Neural cell (in vitro differentiated cells): ENCODE results near the gene MAP2K6. TPM values are rescaled to one million over a fixed set of nuclear protein-coding genes. Genes with fewer than 3 reads are reported as not detected.

Experiments used
- H2AFZ ChIP-seq: fragments of 200-600, 300-800 bp; sonication (generic), shearing (Covaris generic); 2 replicates; pipeline ENCODE4 v1.6.0; 2014; ENCODE audit warnings: low read depth, mild to moderate bottlenecking, antibody characterized with exemption, low read length, moderate library complexity
- H3F3A ChIP-seq: fragments of 200-600 bp; shearing (Covaris generic); 2 replicates; pipeline ENCODE4 v1.6.1; 2016; ENCODE audit warnings: mild to moderate bottlenecking, moderate library complexity, mixed read lengths, antibody characterized with exemption, low read length; ENCODE audit not compliant: insufficient read depth, poor library complexity, severe bottlenecking
- H3K27ac ChIP-seq: fragments of 200-600, 300-800 bp; sonication (generic), shearing (Covaris generic); 2 replicates; pipeline ENCODE4 v1.5.1; 2014; ENCODE audit warnings: mild to moderate bottlenecking, low read length, moderate library complexity
- H3K27me3 ChIP-seq: fragments of 300-800, 200-600 bp; sonication (generic), shearing (Covaris generic); 2 replicates; pipeline ENCODE4 v1.6.0; 2014; ENCODE audit warnings: mild to moderate bottlenecking, low read depth, low read length, moderate library complexity; ENCODE audit not compliant: insufficient read depth
- H3K36me3 ChIP-seq: fragments of 300-800, 200-600 bp; sonication (generic), shearing (Covaris generic); 2 replicates; pipeline ENCODE4 v1.5.1; 2014; ENCODE audit warnings: mild to moderate bottlenecking, antibody characterized with exemption, low read length, moderate library complexity; ENCODE audit not compliant: insufficient read depth
- H3K4me2 ChIP-seq: fragments of 300-800, 200-600 bp; sonication (generic), shearing (Covaris generic); 2 replicates; pipeline ENCODE4 v1.6.0; 2014; ENCODE audit warnings: mild to moderate bottlenecking, low read length
- H3K4me3 ChIP-seq: fragments of 300-800, 200-600 bp; sonication (generic), shearing (Covaris generic); 2 replicates; pipeline ENCODE4 v1.5.1; 2014; ENCODE audit warnings: mild to moderate bottlenecking, low read length, moderate library complexity
- H3K79me2 ChIP-seq: fragments of 200-600 bp; shearing (Covaris generic); replicated peaks from 2 replicates; pipeline ENCODE4 v1.6.0; 2014; ENCODE audit warnings: mild to moderate bottlenecking, low read length, moderate library complexity; ENCODE audit not compliant: insufficient read depth
- H3K9ac ChIP-seq: fragments of 300-800, 200-600 bp; sonication (generic), shearing (Covaris generic); 2 replicates; pipeline ENCODE4 v1.6.1; 2016; ENCODE audit warnings: mild to moderate bottlenecking, low read length, mixed read lengths
- H3K9me2 ChIP-seq: fragments of 200-600 bp; shearing (Covaris generic); 2 replicates; pipeline ENCODE4 v1.6.1; 2016; ENCODE audit warnings: mild to moderate bottlenecking, low read length, mixed read lengths; ENCODE audit not compliant: insufficient read depth
- H3K9me3 ChIP-seq: fragments of 200-600, 300-800 bp; sonication (generic), shearing (Covaris generic); 2 replicates; pipeline ENCODE4 v1.6.1; 2016; ENCODE audit warnings: mild to moderate bottlenecking, mixed run types, low read length, moderate library complexity, mixed read lengths
- H4K20me1 ChIP-seq: fragments of 200-600 bp; shearing (Covaris generic); 2 replicates; pipeline ENCODE4 v1.6.1; 2016; ENCODE audit warnings: mild to moderate bottlenecking, mixed run types; ENCODE audit not compliant: insufficient read depth
- CTCF ChIP-seq: fragments of 450-650 bp; IDR thresholded peaks from 2 replicates; pipeline ENCODE4 v1.5.1; 2014; ENCODE audit warnings: antibody characterized with exemption, mild to moderate bottlenecking, moderate library complexity; ENCODE audit not compliant: poor library complexity, severe bottlenecking
- EP300 ChIP-seq: fragments of 450-650 bp; conservative IDR thresholded peaks from 2 replicates; pipeline ENCODE4 v1.6.1; 2014; ENCODE audit warnings: antibody characterized with exemption, mild to moderate bottlenecking, moderate library complexity; ENCODE audit not compliant: poor library complexity, severe bottlenecking
- EZH2 ChIP-seq: fragments of 200-600, 300-800 bp; shearing (Covaris generic), sonication (generic); IDR thresholded peaks from 2 replicates; pipeline ENCODE4 v1.6.1; 2014; ENCODE audit warnings: antibody characterized with exemption, low read length, borderline replicate concordance, mild to moderate bottlenecking; ENCODE audit not compliant: insufficient read depth, poor library complexity, severe bottlenecking
- MXI1 ChIP-seq: fragments of 450-650 bp; conservative IDR thresholded peaks from 2 replicates; pipeline ENCODE4 v1.6.1; 2014; ENCODE audit warnings: antibody characterized with exemption, mild to moderate bottlenecking; ENCODE audit not compliant: poor library complexity, severe bottlenecking
- POLR2AphosphoS5 ChIP-seq: IDR thresholded peaks from 2 replicates; pipeline ENCODE4 v1.6.1; 2012
- RAD21 ChIP-seq: fragments of 450-650 bp; conservative IDR thresholded peaks from 2 replicates; pipeline ENCODE4 v1.6.1; 2014; ENCODE audit warnings: antibody characterized with exemption, mild to moderate bottlenecking, moderate library complexity
- REST ChIP-seq: IDR thresholded peaks from 2 replicates; pipeline ENCODE4 v1.6.1; 2012; ENCODE audit warnings: borderline replicate concordance
- SMC3 ChIP-seq: fragments of 450-650 bp; conservative IDR thresholded peaks from 2 replicates; pipeline ENCODE4 v1.6.1; 2014; ENCODE audit warnings: antibody characterized with exemption, mild to moderate bottlenecking, moderate library complexity; ENCODE audit not compliant: poor library complexity
- TAF1 ChIP-seq: IDR thresholded peaks from 2 replicates; pipeline ENCODE4 v1.6.1; 2012; ENCODE audit warnings: low read depth
- polyA plus RNA-seq: library from polyadenylated mRNA; depleted of rRNA; stranded (reverse); fragments of >200 nt; gene quantifications from 2 replicates; pipeline ENCODE4 v1.2.3, GENCODE V29; 2014

The MAP2K6 gene
- polyA plus RNA-seq, 1 donor from 2014 or later, result 10.5 TPM

GRCh38 chr17:69561462-69561861, 147.0 kb downstream of the MAP2K6 start:
- Histone ChIP-seq H3K27me3 (no peaks in the 10 kb centered on the region), H3K9me3 (no peaks in the 10 kb centered on the region), H4K20me1 (no peaks in the 10 kb centered on the region), H3K4me2 (no peak overlapping the region), H2AFZ (no peak overlapping the region), H3K27ac (no peak overlapping the region), H3K4me3 (no peak overlapping the region), H3K79me2 (no peaks in the 10 kb centered on the region), H3K9me2 (no peaks in the 10 kb centered on the region), H3K36me3 (no peaks in the 10 kb centered on the region), H3F3A (no peaks in the 10 kb centered on the region), H3K9ac (no peak overlapping the region)
- no peak for TF ChIP-seq TAF1
- TF ChIP-seq POLR2AphosphoS5, result no peak
- no peak for TF ChIP-seq EZH2
- TF ChIP-seq REST, result no peak

GRCh38 chr17:69565447-69565846, 150.9 kb downstream of the MAP2K6 start:
- TF ChIP-seq RAD21 (no peak), EP300 (no peak), EZH2 (no peak)
- H3F3A ChIP-seq, result no peaks in the 10 kb centered on the region
- H3K9me3 ChIP-seq, result no peaks in the 10 kb centered on the region
- H3K27me3 ChIP-seq, result no peaks in the 10 kb centered on the region
- H2AFZ ChIP-seq, result no peak overlapping the region
- no peaks in the 10 kb centered on the region for H3K79me2 ChIP-seq
- no peaks in the 10 kb centered on the region for H3K36me3 ChIP-seq
- H3K4me2 ChIP-seq, result no peak overlapping the region
- no peak overlapping the region for H3K27ac ChIP-seq
- no peaks in the 10 kb centered on the region for H4K20me1 ChIP-seq
- no peak overlapping the region for H3K9ac ChIP-seq
- H3K4me3 ChIP-seq, result no peak overlapping the region
- H3K9me2 ChIP-seq, result no peaks in the 10 kb centered on the region

- no peak overlapping the region for H3K27ac ChIP-seq
- no peaks in the 10 kb centered on the region for H3K79me2 ChIP-seq
- H4K20me1 ChIP-seq, result no peaks in the 10 kb centered on the region
- H3K4me2 ChIP-seq, result no peak overlapping the region
- no peaks in the 10 kb centered on the region for H3F3A ChIP-seq
- no peaks in the 10 kb centered on the region for H3K27me3 ChIP-seq
- no peak overlapping the region for H2AFZ ChIP-seq
- no peak for TF ChIP-seq SMC3
- no peak for TF ChIP-seq REST
- no peak for TF ChIP-seq POLR2AphosphoS5
- TF ChIP-seq EZH2, result no peak
- no peak for TF ChIP-seq RAD21
- TF ChIP-seq MXI1, result no peak
- TF ChIP-seq EP300, result no peak
- TF ChIP-seq TAF1, result no peak
- no peak for TF ChIP-seq CTCF
- H3K4me3 ChIP-seq, result no peak overlapping the region
- no peaks in the 10 kb centered on the region for H3K9me3 ChIP-seq
- no peaks in the 10 kb centered on the region for H3K9me2 ChIP-seq
- no peak overlapping the region for H3K9ac ChIP-seq
- no peaks in the 10 kb centered on the region for H3K36me3 ChIP-seq
These were observed 152.6 kb downstream of the MAP2K6 start for GRCh38 chr17:69567130-69567529.
